Activated naive CD4-positive, alpha-beta T cell treated with anti-CD3 and anti-CD28 coated beads, Interleukin-2, amount 10 ng/mL, durations not matched to agents 7 days and 5 days (primary cell): ENCODE results near the gene NR2F6.

Source experiments
- CTCF ChIA-PET: fragments of 350-600 bp; sonication (Branson Sonifier 250); formaldehyde crosslinking; loops from one replicate; lab custom pipeline; 2021; ENCODE audit warnings: antibody characterized with exemption; lab: Charles Lee
- DNase-seq: peaks from one replicate; pipeline ENCODE4 v3.0.0-alpha.2; 2020
- H3K27ac Mint-ChIP-seq: one replicate; pipeline ENCODE4 v1.8.0; 2021; ENCODE audit warnings: mild to moderate bottlenecking, moderate library complexity, mixed read lengths
- H3K27me3 Mint-ChIP-seq: one replicate; pipeline ENCODE4 v1.8.0; 2021; ENCODE audit warnings: mild to moderate bottlenecking, mixed read lengths
- H3K36me3 Mint-ChIP-seq: one replicate; pipeline ENCODE4 v1.8.0; 2021; ENCODE audit warnings: mixed read lengths
- H3K4me1 Mint-ChIP-seq: one replicate; pipeline ENCODE4 v1.8.0; 2021; ENCODE audit warnings: mixed read lengths
- H3K4me3 Mint-ChIP-seq: one replicate; pipeline ENCODE4 v1.8.0; 2021; ENCODE audit warnings: mild to moderate bottlenecking, moderate library complexity, mixed read lengths
- H3K9me3 Mint-ChIP-seq: one replicate; pipeline ENCODE4 v1.8.0; 2021; ENCODE audit warnings: mixed read lengths

NR2F6 gene

GRCh38 chr19:17245535-17245984, at the start of gene NR2F6:
NR2F6 (minus strand) TSS chr19:17245919; CDS start chr19:17245220, 699 bp downstream.
- Mint-ChIP-seq H3K36me3 (no peaks in the 10 kb centered on the region), H3K4me3 (peak within 1 kb of the TSS; percentile 84), H3K27me3 (peaks cover 73% of the 10 kb centered on the region), H3K4me1 (peaks cover 10% of the 10 kb centered on the region), H3K27ac (peak within 1 kb of the TSS; percentile 80), H3K9me3 (no peaks in the 10 kb centered on the region)
- CTCF ChIA-PET: interaction anchor here (1.0 kb wide), 1 partner anchor 10 kb away, joined by 5 read pairs; no protein-coding TSS in a partner anchor
- DNase-seq: no peak

DNA sequence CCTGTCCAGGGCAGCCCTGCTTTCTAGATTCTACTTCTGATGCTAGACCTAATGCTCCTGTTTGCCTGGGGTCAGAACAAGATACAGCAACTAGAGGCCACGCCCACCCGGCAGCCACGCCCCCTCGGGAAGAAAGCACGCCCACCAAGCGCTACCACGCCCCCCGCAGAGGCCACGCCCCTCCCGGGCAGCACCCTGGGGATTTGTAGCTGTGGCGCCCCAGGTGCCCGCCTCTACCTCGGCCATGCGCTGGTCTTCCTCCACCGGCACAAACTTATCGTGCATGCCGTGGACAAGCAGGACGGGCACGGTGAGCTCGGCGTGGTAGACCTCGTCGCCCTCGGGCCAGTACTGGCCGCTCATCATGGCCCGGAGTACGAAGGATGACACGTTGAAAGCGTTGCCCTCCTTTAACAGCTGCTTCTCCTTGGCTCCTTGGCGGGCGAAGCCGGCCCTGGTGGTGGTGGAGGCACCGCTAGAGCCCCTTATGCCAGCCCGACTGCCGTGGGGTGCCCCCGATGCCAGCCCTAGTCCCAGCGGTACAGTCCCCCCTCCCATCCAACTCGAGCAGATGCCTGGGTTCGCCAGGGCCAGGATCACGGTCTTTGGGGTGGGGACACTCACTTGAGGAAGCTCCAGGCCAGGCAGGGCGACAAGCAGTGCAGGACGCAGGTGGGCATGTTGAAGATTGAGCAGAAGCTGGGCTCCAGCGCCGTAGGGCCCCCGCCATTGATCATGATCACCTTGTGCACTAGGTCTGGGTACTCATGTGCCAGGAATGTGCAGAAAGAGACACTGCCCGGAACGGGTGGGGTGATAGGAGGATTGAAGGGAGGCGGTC, 48.6 kb upstream of the NR2F6 start:
- H3K4me1 Mint-ChIP-seq: peaks cover 12% of the 10 kb centered on the region
- CTCF ChIA-PET: interaction anchor here (1.0 to 4.3 kb wide), 3 partner anchors 11 to 94 kb away, joined by 3 to 52 read pairs (median 13); partner anchors contain the start of gene MRPL34
- H3K36me3 Mint-ChIP-seq: peaks cover 10% of the 10 kb centered on the region
- DNase-seq: peak; percentile 60
- peaks cover 14% of the 10 kb centered on the region for H3K27me3 Mint-ChIP-seq
- no peak overlapping the region for H3K27ac Mint-ChIP-seq
- H3K9me3 Mint-ChIP-seq: peaks cover 4% of the 10 kb centered on the region
- H3K4me3 Mint-ChIP-seq: no peak overlapping the region

DNA sequence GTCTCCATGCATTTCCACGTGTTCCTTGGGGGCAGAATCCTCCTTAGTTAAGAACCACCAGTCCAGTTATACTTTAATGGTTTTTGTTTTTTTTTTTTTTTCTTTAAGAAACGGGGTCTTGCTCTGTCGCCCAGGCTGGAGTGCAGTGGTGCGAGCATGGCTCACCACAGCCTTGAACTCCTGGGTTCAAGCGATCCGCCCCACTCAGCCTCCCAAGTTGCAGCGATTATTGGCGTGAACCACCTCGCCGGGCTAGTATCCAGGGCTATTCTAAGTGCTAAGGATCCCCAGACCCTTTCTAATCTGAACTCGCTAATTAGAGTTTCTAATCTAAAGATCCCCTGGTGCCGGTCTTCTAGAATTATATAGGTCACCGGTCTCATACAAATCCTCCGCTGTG, 47.9 kb upstream of the NR2F6 start:
- peaks cover 4% of the 10 kb centered on the region for H3K9me3 Mint-ChIP-seq
- no peak overlapping the region for H3K27ac Mint-ChIP-seq
- DNase-seq: no peak
- no peak overlapping the region for H3K4me3 Mint-ChIP-seq
- peaks cover 10% of the 10 kb centered on the region for H3K36me3 Mint-ChIP-seq
- H3K27me3 Mint-ChIP-seq: peaks cover 17% of the 10 kb centered on the region
- peaks cover 12% of the 10 kb centered on the region for H3K4me1 Mint-ChIP-seq
- CTCF ChIA-PET: interaction anchor here (0.8 to 4.3 kb wide), 9 partner anchors 8 to 221 kb away, joined by 3 to 52 read pairs (median 4); partner anchors contain the start of genes BABAM1, DDA1 and MRPL34

DNA sequence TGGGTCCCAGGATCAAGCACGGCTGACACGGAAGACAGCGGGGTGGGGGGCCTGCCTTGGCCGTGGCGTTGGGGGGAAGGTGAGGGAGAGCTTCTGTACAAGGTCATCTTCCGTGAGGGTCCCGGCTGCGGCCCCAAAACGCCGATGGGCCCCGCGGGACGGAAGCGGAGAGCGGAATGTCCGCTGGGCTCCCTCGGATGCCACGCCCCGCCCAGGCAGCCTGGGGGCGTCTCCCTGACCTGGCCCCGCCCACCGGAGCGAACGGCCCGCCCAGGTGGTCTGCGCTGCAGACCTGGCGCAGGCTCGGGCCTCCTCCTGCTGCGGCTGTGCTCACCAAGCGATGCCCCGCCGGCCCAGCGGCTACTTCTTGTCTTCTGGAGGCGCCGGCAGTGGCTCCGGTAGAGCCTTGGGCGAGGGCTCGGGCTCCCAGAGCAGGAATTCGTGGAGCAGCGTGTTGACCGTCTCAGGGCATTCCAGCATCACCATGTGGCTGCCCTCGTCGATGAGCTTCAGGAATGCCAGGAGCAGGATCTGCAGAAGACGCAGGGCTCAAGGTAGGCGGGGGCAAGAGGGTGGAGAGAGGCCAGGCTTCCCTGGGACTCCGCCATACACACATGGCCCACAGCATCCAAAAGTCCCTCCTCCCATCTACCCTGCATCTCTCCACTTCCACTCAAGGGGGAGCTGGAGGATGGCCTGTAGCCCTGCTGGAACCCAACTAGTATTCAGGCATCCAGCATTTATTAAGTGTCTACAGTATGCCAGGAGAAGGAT, 46.8 kb upstream of the NR2F6 start:
- Mint-ChIP-seq H3K27me3 (peaks cover 17% of the 10 kb centered on the region), H3K4me1 (peaks cover 12% of the 10 kb centered on the region), H3K36me3 (peaks cover 6% of the 10 kb centered on the region), H3K27ac (peak overlapping the region; percentile 87), H3K9me3 (no peaks in the 10 kb centered on the region), H3K4me3 (peak overlapping the region; percentile 87)
- peak; percentile 85 for DNase-seq
- CTCF ChIA-PET: interaction anchor here (0.6 to 4.3 kb wide), 15 partner anchors 9 to 257 kb away, joined by 3 to 52 read pairs (median 3); partner anchors contain the start of genes ABHD8, ANKLE1, BABAM1 and DDA1

- Mint-ChIP-seq H3K4me1 (peaks cover 12% of the 10 kb centered on the region), H3K36me3 (peaks cover 4% of the 10 kb centered on the region), H3K4me3 (no peak overlapping the region), H3K27ac (no peak overlapping the region), H3K27me3 (peaks cover 17% of the 10 kb centered on the region), H3K9me3 (no peaks in the 10 kb centered on the region)
- CTCF ChIA-PET: no interaction called here
- peak; percentile 65 for DNase-seq
Observed at GRCh38 chr19:17289489-17289888, 43.8 kb upstream of the NR2F6 start.

DNA sequence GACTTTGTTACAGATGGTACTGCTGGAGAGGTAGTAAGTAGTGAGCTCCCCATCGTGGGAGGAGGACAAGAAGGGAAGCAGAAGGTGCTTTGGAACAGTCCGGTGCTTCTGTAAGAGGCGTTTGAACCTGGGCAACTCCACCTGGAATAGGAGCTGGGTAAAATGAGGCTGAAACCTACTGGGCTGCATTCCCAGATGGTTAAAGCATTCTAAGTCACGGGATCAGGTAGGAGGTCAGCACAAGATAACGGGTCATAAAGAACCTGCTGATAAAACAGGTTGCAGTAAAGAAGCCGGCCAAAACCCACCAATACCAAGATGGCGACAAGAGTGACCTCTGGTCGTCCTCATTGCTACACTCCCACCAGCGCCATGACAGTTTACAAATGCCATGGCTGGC, 41.0 kb upstream of the NR2F6 start:
- no peak overlapping the region for H3K27ac Mint-ChIP-seq
- H3K36me3 Mint-ChIP-seq: peaks cover 4% of the 10 kb centered on the region
- no peaks in the 10 kb centered on the region for H3K9me3 Mint-ChIP-seq
- H3K27me3 Mint-ChIP-seq: peaks cover 13% of the 10 kb centered on the region
- no peak for DNase-seq
- no peak overlapping the region for H3K4me3 Mint-ChIP-seq
- CTCF ChIA-PET: interaction anchor here (1.5 kb wide), 1 partner anchor 100 kb away, joined by 4 read pairs; no protein-coding TSS in a partner anchor
- H3K4me1 Mint-ChIP-seq: peaks cover 8% of the 10 kb centered on the region

- Mint-ChIP-seq H3K36me3 (peaks cover 4% of the 10 kb centered on the region), H3K4me1 (peaks cover 9% of the 10 kb centered on the region), H3K27ac (no peak overlapping the region), H3K4me3 (no peak overlapping the region), H3K9me3 (no peaks in the 10 kb centered on the region), H3K27me3 (peaks cover 13% of the 10 kb centered on the region)
- no peak for DNase-seq
- CTCF ChIA-PET: no interaction called here
Observed at GRCh38 chr19:17286263-17286662, 40.5 kb upstream of the NR2F6 start.

DNA sequence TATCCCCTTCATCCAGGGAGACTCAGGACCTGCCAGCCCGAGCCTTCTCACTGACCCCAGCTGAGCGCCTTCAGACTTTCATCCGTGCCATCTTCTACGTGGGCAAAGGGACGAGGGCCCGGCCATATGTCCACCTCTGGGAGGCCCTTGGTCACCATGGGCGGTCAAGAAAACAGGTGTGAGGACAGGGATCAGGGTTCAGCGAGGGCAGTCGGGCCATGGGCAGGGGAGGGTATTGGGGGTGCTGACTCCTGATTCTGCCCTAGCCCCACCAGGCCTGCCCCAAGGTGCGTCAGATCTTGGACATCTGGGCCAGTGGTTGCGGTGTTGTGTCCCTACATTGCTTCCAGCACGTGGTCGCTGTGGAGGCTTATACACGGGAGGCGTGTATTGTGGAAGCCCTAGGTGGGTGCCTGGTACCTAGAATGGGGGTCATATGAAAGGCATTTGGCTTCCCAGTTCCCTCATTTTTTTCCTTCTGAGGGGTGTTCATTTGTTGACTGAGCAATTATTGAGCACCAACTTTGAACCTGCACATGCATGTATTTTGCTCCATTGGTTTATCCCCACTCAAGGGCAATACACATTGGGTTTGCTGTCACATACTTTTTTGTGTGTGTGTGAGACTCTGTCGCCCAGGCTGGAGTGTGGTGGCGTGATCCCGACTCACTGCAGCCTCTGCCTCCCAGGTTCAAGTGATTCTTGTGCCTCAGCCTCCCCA, 39.9 kb upstream of the NR2F6 start:
- H3K27me3 Mint-ChIP-seq: peaks cover 13% of the 10 kb centered on the region
- CTCF ChIA-PET: no interaction called here
- no peak overlapping the region for H3K4me3 Mint-ChIP-seq
- peaks cover 4% of the 10 kb centered on the region for H3K36me3 Mint-ChIP-seq
- no peak overlapping the region for H3K27ac Mint-ChIP-seq
- no peaks in the 10 kb centered on the region for H3K9me3 Mint-ChIP-seq
- H3K4me1 Mint-ChIP-seq: peaks cover 9% of the 10 kb centered on the region
- no peak for DNase-seq

- CTCF ChIA-PET: interaction anchor here (0.5 to 3.5 kb wide), 13 partner anchors 8 to 512 kb away, joined by 3 to 15 read pairs (median 4); partner anchors contain the start of genes DDA1 and USHBP1
Observed at GRCh38 chr19:17283504-17283996, 37.8 kb upstream of the NR2F6 start.

DNA sequence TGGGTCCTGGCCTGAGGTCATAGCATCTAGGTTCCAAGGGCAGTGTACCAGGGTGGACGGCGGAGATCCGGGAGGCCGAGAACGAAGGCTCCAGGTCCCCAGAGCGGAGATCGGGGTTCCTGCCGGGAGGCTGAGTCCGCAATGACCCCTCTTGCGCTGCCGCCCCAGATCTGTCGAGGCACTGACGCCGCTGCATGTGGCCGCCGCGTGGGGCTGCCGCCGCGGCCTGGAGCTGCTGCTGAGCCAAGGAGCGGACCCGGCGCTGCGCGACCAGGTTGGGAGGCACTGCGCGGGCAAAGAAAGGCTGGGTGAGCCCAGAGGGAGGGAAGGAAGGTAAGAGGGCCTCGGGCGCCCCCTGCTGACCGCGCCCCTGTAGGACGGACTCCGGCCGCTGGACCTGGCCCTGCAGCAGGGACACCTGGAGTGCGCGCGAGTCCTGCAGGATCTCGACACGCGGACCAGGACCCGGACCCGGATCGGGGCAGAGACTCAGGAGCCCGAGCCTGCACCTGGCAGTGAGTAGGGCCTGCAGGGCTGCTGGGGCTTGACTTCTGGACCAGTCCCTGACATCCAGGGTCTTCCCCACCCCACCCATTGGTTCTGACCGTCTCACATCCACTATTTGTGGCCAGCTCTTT, 36.9 kb upstream of the NR2F6 start:
- H3K27ac Mint-ChIP-seq: peak overlapping the region; percentile 58
- CTCF ChIA-PET: interaction anchor here (0.6 to 3.5 kb wide), 14 partner anchors 10 to 510 kb away, joined by 3 to 15 read pairs (median 7); partner anchors contain the start of genes BABAM1, DDA1 and USHBP1
- H3K4me1 Mint-ChIP-seq: peaks cover 7% of the 10 kb centered on the region
- H3K36me3 Mint-ChIP-seq: peaks cover 4% of the 10 kb centered on the region
- H3K4me3 Mint-ChIP-seq: peak overlapping the region; percentile 83
- peak; percentile 89 for DNase-seq
- no peaks in the 10 kb centered on the region for H3K27me3 Mint-ChIP-seq
- no peaks in the 10 kb centered on the region for H3K9me3 Mint-ChIP-seq

More at GRCh38 chr19:17283504-17283996, 37.8 kb upstream of the NR2F6 start:
- Mint-ChIP-seq H3K9me3 (no peaks in the 10 kb centered on the region), H3K27ac (no peak overlapping the region), H3K36me3 (peaks cover 4% of the 10 kb centered on the region), H3K4me3 (no peak overlapping the region), H3K4me1 (peaks cover 7% of the 10 kb centered on the region), H3K27me3 (no peaks in the 10 kb centered on the region)
- DNase-seq: no peak

GRCh38 chr19:17281391-17282304, 35.9 kb upstream of the NR2F6 start, which contains the start of gene ANKLE1:
ANKLE1 (plus strand) TSS chr19:17281901; CDS start chr19:17281921, 20 bp downstream.
- CTCF ChIA-PET: interaction anchor here (0.6 to 3.5 kb wide), 14 partner anchors 9 to 509 kb away, joined by 3 to 15 read pairs (median 7); partner anchors contain the start of genes BABAM1 and USHBP1
- H3K4me1 Mint-ChIP-seq: peaks cover 7% of the 10 kb centered on the region
- peak; percentile 67 for DNase-seq

GRCh38 chr19:17279436-17279835, 33.7 kb upstream of the NR2F6 start:
- no peaks in the 10 kb centered on the region for H3K9me3 Mint-ChIP-seq
- peak overlapping the region; percentile 11 for H3K27ac Mint-ChIP-seq
- H3K4me3 Mint-ChIP-seq: no peak overlapping the region
- H3K4me1 Mint-ChIP-seq: peaks cover 7% of the 10 kb centered on the region
- no peak for DNase-seq
- H3K36me3 Mint-ChIP-seq: peaks cover 19% of the 10 kb centered on the region
- no peaks in the 10 kb centered on the region for H3K27me3 Mint-ChIP-seq
- CTCF ChIA-PET: interaction anchor here (1.2 kb wide), 1 partner anchor 24 kb away, joined by 3 read pairs; no protein-coding TSS in a partner anchor

More at GRCh38 chr19:17281391-17282304, 35.9 kb upstream of the NR2F6 start, which contains the start of gene ANKLE1:
- Mint-ChIP-seq H3K9me3 (no peaks in the 10 kb centered on the region), H3K36me3 (peaks cover 9% of the 10 kb centered on the region), H3K27me3 (no peaks in the 10 kb centered on the region), H3K27ac (peak within 1 kb of the TSS; percentile 58), H3K4me3 (peak within 1 kb of the TSS; percentile 83)
